GM19468 (cell line): ENCODE data around the gene URI1.
A peak's percentile ranks its signal among the peaks of the same experiment; 100 is the strongest.
"Not testable (repeated sequence)": the region's sequence is repeated elsewhere in the genome, so short reads cannot be mapped to it uniquely, and the experiment has no call there.

ENCODE experiments used
- ATAC-seq: cut with Tn5 transposase; IDR thresholded peaks from one replicate; pipeline ENCODE4 v1.9.1; 2021; ENCODE audit warnings: mild to moderate bottlenecking, moderate library complexity, moderate number of reproducible peaks; ENCODE audit not compliant: unreplicated experiment; ENCODE audit errors: extremely low read depth

Gene URI1

DNA sequence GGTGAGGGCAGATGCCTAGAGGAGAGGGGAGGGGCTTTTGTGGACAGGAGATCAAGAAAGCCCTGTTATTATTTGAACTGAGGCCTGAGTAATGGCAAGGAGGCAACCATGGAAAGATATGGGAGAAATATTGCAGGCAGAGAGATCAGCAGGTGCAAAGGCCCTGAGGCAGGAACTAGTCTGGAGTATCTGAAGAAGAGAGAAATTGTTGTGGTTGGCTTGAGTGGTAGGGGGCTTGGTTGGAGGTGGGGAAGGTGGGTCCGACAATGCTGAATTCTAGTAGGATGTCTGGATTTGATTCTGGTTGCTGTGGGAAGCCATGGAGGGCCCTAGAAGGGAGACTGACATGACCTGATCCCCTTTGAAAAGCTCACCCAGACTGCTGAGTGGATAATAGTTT, 2.4 kb upstream of the URI1 start:
- no peak for ATAC-seq

DNA sequence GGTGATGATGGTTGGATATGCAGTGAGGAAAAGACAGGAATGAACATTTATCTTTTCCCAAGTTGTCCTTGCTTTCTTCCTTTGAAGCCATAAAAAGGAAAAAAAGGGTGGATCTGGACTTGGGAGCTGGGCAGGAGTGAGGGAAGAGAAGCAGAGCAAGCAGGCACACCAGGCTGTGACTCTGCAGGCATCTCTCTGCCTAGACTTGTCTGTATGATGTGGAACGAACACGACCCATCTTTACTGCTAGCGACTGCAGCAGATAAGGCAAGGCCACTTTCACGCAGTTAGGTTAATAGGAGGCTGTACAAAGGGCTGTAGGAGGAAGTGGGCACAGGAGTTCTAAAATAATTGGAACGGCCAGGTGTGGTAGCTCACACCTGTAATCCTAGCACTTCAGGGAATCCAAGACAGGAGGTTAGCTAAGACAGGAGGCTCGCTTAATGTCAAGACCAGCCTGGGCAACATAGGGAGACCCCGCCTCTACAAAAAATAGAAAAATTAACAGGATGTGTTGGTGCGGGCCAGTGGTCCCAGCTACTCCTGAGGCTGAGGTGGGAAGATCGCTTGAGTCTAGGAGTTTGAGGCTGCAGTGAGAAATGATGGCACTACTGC, 961 bp upstream of the URI1 start:
- no peak for ATAC-seq

DNA sequence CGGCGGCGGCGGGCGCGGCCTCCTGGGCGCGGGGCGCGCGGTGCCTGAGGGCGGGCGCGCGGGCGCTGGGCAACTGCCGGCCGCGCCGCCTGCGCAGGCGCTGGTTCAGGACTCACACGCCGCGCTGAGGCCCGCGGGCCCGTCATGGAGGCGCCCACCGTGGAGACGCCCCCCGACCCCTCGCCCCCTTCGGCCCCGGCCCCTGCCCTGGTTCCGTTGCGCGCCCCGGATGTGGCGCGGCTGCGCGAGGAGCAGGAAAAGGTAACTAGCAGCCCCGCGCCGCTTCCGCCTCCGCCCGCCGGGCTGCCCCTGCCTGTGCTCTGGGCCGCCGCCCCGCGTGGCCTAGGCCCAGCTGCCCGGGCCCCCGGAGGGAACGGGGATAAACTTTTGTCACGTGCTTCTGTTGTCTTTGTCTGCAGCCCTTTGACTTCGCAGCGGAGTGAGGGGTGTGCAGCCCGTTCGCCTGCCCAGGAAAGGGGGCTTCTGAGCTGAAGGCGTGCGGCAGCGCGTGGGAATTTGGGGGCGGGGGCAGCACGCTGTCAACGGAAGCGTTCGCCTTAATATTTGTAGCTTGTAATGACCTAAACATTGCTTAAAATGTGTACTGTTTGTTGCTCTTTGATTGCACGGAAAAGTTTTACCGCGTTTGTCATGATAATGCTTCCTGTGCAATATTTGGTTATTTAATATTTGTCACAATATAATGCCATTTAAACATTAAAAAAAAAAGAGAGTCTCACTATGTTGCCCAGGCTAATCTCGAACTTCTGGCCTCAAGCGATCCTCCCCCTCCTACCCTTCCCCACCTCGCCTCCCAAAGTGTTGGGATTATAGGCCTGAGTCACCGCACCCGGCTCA, 594 bp downstream of the URI1 start:
- ATAC-seq, result peak; percentile 36

DNA sequence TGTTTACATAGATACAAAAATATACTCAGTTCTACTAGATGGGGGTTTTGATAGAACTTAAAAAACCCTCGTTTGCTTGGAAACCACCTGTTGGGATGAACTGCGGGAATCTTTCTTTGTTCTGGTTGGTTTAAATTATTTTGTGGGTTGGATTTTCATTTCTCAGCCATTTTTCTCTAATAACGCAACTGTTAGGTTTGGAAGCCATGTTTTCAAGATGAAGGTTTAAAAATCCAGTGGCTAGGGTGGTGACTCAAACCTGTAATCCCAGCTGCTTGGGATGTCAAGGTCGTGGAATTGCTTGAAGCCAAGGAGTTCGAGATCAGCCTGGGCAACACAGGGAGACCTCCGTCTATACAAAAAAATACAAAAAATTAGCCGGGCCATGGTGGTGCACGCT, 1.6 kb downstream of the URI1 start:
- no peak for ATAC-seq

DNA sequence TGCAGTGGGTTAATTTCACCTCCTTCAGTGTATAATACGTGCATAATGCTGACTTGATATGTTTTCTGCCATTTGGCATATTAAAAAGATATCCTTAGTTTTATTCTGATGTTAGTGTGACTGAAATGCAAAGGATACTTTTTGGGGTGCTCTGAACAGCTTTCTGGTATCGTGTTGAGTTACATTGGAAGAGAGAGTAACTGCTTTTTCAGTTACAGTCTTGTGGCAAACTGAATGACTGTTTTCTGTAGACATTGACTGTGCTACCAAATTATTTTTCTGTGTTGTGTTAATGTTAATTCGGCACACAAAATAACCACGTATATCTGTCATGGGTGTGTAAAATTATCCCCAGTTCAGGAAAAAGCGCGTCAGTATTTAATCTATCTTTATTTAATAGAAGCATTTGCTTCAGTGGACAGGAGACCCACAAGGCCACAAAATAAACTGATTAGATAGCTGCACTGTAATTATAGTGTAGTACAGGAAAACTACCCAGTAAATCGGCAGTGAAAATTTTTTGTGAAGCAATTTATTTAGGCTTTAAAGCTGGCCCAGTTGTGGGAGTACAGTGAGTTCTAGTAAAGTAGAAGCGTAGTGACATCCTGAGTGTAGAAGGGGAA, 2.5 kb downstream of the URI1 start:
- no peak for ATAC-seq

DNA sequence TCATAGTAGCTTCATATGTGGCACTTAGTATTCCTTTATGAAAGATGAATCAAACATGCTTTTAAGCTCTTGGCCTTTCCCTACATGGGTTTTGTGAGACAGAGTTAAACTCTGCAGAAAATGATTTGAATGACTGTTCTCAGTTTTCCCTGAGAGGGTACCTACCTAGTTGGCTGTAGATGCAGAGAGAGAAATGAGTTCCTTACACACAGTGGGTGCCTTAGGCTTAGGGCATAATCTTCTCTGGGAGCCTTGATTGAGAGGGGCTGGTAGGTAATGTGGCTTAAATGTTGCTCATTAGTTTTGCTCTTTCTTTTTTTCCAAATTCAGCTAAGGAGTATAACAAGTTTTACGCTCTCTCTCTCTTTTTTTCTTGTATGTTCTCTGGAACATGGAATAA, 3.0 kb downstream of the URI1 start:
- ATAC-seq, result no peak

DNA sequence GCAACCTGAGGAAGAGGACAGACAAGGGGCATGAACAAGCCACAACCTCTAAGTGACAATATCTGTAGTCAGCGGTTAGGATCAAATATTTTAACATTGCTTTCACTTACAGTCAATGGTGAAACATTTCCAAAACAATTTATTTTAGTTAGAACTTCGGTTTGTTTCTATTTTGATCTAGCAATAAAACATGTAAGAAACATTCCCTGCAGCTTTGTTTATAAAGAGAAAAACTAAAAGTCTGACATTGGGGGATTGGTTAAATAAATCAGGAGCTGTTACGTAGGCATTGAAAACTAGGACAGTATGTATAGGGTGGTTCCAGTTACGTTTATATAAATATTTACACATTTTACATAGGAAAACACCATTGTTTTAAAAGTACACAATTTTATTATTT, 3.4 kb downstream of the URI1 start:
- no peak for ATAC-seq

DNA sequence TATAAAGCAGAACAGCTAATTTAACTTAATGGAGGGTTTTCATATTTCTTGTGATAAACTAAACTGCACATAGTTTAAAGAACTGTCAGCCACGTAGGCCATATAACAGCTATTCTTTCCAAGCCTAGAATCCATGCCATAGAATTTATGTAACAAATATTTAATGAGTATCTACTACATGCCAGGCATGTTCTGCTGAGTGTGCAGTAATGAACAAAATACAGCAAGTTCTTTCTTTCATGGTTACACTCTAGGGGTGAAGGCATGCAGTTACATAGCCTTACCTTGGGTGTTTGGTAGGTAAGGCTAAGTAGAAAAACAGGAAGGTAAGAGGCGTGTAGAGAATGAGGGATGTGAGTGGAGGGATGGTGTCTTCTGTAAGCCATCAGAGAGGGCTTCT, 4.6 kb downstream of the URI1 start:
- no peak for ATAC-seq

DNA sequence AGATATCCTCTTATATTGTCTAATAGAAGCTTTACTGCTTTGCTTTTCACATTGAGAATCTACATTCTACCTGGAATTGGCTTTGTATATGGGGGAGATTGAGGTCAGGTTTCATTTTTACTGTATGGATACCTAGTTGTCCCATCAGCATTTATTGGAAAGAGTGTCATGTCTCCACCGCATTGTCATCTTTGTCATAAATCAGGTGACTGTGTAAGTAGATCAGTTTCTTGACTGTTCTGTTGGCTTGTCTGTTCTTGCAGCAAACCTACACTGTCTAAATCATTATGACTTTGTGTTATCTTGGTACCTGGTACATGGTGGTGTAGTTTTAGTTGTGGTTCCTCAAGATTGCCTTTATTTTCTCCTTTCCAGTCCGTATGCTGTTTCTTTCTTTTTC, 5.8 kb downstream of the URI1 start:
- no peak for ATAC-seq

DNA sequence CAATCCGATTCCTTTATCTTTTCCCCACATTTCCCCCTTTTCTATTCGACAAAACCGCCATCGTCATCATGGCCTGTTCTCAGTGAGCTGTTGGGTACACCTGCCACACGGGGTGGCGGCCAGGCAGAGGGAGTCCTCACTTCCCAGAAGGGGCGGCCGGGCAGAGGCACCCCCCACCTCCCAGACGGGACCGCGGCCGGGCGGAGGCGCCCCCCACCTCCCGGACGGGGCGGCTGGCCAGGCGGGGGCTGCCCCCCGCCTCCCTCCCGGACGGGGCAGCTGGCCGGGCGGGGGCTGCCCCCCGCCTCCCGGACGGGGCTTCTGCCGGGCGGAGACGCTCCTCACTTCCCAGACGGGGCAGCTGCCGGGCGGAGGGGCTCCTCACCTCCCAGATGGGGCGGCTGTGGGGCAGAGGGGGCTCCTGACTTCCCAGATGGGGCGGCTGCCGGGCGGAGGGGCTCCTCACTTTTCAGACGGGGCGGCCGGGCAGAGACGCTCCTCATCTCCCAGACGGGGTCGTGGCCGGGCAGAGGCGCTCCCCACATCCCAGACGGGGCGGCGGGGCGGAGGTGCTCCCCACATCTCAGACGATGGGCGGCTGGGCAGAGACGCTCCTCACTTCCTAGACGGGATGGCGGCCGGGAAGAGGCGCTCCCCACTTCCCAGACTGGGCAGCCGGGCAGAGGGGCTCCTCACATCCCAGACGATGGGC, 6.9 kb downstream of the URI1 start:
- ATAC-seq, result not testable (repeated sequence)

DNA sequence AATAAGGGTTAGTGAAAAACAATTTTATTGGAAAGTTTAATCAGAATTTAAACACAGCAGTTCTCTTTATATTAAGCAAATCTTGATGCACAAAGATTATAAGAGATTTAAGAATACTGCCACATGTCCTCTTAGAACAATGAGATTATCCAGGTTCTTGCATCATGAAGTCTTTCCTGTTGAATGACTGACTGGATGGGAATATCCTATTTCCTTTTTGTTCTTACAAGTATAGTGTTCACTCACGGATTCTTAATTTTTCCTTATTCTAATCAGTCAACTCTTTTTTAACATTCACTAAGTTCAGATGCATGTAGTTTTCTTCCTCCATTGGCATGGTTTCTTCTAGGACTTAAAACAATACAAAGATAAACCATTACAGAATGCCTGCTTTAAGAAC, 10.1 kb downstream of the URI1 start:
- no peak for ATAC-seq

DNA sequence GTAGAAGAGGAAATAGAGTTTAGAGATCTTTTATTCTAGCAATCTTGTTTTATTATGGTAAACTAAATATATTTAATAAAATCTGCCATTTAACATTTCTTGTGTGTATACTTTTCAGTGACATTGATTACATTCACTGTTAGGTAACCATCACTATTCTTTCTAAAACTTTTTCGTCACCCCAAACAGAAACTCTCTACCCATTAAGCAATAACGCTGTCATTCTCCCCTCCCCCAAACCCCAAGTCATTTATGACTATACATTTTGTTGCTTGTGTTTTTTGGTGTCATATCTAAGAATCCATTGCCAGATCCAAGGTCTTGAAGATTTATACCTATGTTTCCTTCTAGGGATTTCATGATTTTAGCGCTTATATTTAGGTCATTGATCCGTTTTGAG, 10.6 kb downstream of the URI1 start:
- no peak for ATAC-seq

DNA sequence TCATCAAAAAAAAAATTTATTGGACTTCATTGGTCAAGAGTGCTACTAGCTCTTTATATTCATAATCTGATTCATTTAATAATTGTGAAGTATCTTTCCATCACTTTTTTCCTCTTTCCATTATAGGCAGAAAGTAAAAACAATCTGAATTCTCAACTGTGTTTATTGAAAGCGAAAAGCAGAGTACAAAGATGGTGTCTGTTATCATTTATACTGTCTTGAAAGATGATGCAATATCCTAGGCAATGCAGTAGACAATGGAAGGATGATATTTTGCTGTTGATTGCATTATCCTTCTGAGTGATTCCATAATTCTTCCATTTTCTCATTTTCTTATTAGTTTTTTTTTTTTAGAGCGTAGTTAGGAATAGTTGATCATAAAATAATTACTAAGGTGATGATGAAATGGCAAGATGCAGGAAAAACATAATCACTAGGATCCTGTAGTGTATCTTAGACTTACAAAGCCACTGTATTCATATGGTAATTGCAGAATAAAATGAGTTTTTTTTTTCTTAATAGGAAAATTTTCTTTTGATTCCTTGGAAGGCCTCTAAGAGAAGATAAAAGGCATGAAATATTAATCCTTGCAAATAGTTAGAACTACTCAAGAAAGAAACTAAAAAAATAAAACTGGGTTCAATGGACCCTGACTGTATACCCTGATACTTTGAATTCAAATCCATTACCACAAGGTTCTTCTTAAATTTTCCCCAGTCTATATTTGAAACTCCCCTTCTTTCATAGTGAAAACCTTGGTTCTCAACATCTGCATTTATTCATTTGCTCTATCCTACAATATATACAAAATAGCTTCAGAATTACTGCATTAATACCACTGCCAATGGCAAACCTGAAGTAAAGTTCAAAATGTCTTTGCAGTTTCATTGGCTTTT, 11.6 kb downstream of the URI1 start:
- no peak for ATAC-seq

DNA sequence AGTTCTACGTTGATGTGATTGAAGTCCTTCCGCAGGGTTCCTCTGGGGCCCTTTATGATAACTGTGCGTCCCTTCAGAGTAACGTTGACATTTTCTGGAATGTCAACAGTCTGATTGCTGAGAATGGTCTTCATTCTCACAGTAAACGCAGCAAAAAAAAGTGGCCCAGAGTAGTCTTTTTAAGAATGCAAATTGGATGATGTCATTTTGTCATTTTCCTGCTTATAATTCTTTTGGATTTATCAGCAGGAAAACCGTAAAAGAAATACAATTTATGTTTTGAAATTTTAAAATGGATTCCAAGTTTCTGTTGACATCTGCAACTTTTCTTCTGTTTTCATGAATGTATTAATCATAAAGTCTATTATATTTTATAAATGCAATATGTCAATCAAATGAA, 14.8 kb downstream of the URI1 start:
- no peak for ATAC-seq

DNA sequence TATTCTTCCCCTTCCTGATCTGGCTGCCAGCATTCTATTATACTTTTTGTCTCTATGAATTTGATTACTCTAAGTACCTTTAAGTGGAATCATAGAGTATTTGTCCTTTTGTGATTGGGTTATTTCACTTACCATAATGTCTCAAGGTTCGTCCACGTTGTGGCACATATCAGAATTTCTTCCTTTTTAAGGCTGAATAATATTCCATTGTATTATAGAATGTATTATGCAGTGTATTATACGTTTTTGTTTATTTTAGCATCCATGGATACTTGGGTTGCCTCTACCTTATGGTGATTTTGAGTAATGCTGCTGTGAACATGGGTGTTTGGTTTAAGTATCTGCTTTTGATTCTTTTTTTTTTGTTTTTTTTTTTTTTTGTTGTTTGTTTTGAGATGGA, 19.3 kb downstream of the URI1 start:
- ATAC-seq, result no peak

DNA sequence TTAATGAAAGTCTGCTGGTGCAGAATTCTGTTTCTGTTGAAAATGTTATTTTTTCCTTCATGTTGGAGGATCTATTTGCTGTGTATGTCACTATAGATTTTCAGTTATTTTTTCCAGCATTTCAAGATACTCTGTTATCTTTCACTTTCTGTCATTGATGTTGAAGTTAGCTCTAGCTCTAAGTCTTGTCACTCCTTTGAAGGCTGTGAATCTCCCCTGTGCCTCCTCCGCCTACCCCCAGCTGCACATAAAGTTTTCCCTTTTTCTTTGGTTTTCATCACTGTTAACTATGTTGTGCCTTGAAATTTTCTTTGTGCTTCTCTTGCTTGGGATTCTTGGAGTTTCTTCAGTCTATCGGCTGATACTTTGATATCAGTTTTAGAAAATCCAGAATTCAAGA, 20.8 kb downstream of the URI1 start:
- no peak for ATAC-seq

DNA sequence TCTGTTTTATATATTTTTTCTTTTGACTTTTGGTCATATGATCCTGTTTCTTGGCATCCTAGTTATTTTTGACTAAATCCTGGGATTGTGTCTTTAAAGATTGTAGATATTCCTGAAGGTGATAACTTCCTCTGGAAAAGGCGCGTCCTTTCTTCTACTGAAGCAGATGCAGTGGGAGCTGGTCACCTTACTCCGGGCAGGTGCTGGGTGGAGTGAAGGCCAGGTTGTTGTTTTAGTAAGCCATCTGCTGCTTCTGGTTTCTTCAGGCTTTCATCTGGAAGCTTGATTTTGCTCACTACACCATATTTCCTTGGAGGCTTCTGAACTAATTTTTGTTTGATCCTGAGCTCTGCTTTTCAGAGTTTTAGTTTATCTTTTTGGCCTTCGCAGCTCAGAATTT, 21.5 kb downstream of the URI1 start:
- no peak for ATAC-seq

DNA sequence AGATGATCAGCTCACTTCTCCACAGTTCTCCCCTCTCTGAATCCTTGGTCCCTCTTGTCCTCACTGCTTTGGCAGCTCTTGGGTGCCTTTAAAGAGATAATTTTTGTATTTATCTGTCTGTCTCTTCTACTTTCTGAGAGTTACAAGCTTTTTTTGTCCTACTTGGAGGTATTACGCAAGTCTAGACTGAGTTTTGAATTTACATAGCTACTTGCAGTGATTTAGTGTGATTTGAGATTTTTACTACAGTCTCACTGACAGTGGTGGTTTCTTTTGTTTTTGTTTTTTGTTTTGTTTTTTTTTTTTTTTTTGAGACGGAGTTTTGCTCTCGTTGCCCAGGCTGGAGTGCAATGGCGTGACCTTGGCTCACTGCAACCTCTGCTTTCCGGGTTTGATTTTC, 22.1 kb downstream of the URI1 start:
- no peak for ATAC-seq

DNA sequence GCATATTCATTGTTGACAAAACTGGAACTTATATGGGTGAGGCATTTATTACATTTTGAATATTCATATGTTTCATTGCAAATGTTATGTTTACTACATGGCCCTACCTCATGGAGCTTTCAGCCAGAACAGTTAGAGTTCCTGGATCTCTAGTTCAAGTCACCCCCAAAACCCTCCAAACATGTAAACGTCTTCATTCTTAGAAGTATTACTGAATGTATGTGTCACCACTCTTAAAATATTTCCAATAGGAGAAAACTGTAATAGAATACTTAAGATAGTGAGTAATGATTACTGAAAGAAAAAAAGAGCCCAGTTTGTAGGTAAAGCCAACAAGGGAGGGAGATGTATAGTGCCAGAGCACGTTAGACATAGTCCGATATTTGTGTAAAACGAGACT, 23.5 kb downstream of the URI1 start:
- no peak for ATAC-seq

DNA sequence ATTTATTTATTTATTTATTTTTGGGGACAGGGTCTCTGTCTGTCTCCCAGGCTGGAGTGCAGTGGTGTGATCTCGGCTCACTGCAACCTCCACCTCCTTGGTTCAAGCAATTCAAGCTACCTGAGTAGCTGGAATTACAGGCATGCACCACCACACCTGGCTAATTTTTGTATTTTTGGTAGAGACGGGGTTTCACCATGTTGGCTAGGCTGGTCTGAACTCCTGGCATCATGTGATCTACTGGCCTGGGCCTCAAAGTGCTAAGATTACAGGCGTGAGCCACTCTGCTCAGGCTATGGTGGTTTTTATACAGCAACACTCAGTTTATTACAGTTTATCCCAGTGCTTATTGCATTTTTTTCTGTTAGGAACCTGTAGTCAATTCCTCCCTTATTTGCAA, 24.1 kb downstream of the URI1 start:
- not testable (repeated sequence) for ATAC-seq
